WTC11 (cell line): Measurements from ENCODE around the gene EDAR. TPM values are rescaled to one million over a fixed set of nuclear protein-coding genes. Genes with fewer than 3 reads are reported as not detected.

Experiments
- ATAC-seq: fragments of 200-7000 bp; cut with Tn5 transposase; 2 replicates; pipeline ENCODE4 v1.10.0; 2021; ENCODE audit warnings: mild to moderate bottlenecking, moderate library complexity
- CTCF ChIA-PET: fragments of 300-600 bp; sonication (Branson Sonifier 250); formaldehyde crosslinking; loops from one replicate; lab custom pipeline; 2021; ENCODE audit warnings: antibody characterized with exemption; lab: Charles Lee
- POLR2A ChIA-PET: fragments of 350-600 bp; sonication (Branson Sonifier 250); formaldehyde crosslinking; loops from one replicate; lab custom pipeline; 2021; ENCODE audit warnings: antibody characterized with exemption; lab: Charles Lee
- DNase-seq: peaks from one replicate; pipeline ENCODE4 v3.0.0; 2021; ENCODE audit warnings: low spot score
- H3K27ac Mint-ChIP-seq: 2 replicates; pipeline ENCODE4 v1.8.0; 2021; ENCODE audit warnings: mixed read lengths
- H3K27me3 Mint-ChIP-seq: 2 replicates; pipeline ENCODE4 v1.8.0; 2021; ENCODE audit warnings: low read depth, mild to moderate bottlenecking, moderate library complexity, mixed read lengths
- H3K36me3 Mint-ChIP-seq: 2 replicates; pipeline ENCODE4 v1.8.0; 2021; ENCODE audit warnings: mixed read lengths
- H3K4me1 Mint-ChIP-seq: 2 replicates; pipeline ENCODE4 v1.8.0; 2022; ENCODE audit warnings: mixed read lengths
- H3K4me3 Mint-ChIP-seq: 2 replicates; pipeline ENCODE4 v1.8.0; 2021; ENCODE audit warnings: mild to moderate bottlenecking, moderate library complexity, mixed read lengths
- H3K9me3 Mint-ChIP-seq: 2 replicates; pipeline ENCODE4 v1.8.0; 2021; ENCODE audit warnings: mixed read lengths
- AFF4 ChIP-seq: sonication (generic); formaldehyde crosslinking; IDR thresholded peaks from 2 replicates; pipeline ENCODE4 v1.8.1; 2023; ENCODE audit warnings: mild to moderate bottlenecking, missing genetic modification reagents, borderline replicate concordance
- AR ChIP-seq: fragments of 250-450 bp; sonication (Bioruptor Pico); IDR thresholded peaks from 2 replicates; pipeline ENCODE4 v1.9.0; 2021; ENCODE audit warnings: mild to moderate bottlenecking
- ATF2 ChIP-seq: sonication (generic); formaldehyde crosslinking; IDR thresholded peaks from 2 replicates; pipeline ENCODE4 v1.8.1; 2022; ENCODE audit warnings: low read depth, missing genetic modification reagents, borderline replicate concordance
- CREB1 ChIP-seq: sonication (generic); formaldehyde crosslinking; IDR thresholded peaks from 2 replicates; pipeline ENCODE4 v1.8.0; 2023; ENCODE audit warnings: mild to moderate bottlenecking, missing genetic modification reagents
- E2F1 ChIP-seq: sonication (generic); formaldehyde crosslinking; IDR thresholded peaks from 2 replicates; pipeline ENCODE4 v1.8.0; 2022; ENCODE audit warnings: mild to moderate bottlenecking, missing genetic modification reagents
- ELF4 ChIP-seq: sonication (generic); formaldehyde crosslinking; IDR thresholded peaks from 2 replicates; pipeline ENCODE4 v1.8.1; 2022; ENCODE audit warnings: low read depth, mild to moderate bottlenecking, moderate library complexity, missing genetic modification reagents
- EMX1 ChIP-seq: fragments of 250-450 bp; sonication (Bioruptor Pico); IDR thresholded peaks from 2 replicates; pipeline ENCODE4 v1.8.0; 2021; ENCODE audit warnings: mild to moderate bottlenecking
- ESRRA ChIP-seq: sonication (generic); formaldehyde crosslinking; IDR thresholded peaks from 2 replicates; pipeline ENCODE4 v1.8.1; 2022; ENCODE audit warnings: mild to moderate bottlenecking, missing genetic modification reagents, borderline replicate concordance
- ETV6 ChIP-seq: sonication (generic); formaldehyde crosslinking; IDR thresholded peaks from 2 replicates; pipeline ENCODE4 v1.8.1; 2022; ENCODE audit warnings: mild to moderate bottlenecking, missing genetic modification reagents
- FOXP1 ChIP-seq: sonication (generic); formaldehyde crosslinking; IDR thresholded peaks from 2 replicates; pipeline ENCODE4 v1.8.0; 2022; ENCODE audit warnings: missing genetic modification reagents, mild to moderate bottlenecking, moderate library complexity, borderline replicate concordance
- FOXP4 ChIP-seq: sonication (generic); formaldehyde crosslinking; IDR thresholded peaks from 2 replicates; pipeline ENCODE4 v1.8.0; 2022; ENCODE audit warnings: mild to moderate bottlenecking, missing genetic modification reagents
- GTF2I ChIP-seq: fragments of 250-450 bp; sonication (Bioruptor Pico); conservative IDR thresholded peaks from 2 replicates; pipeline ENCODE4 v1.4.0; 2021; ENCODE audit warnings: mild to moderate bottlenecking
- KAT7 ChIP-seq: sonication (generic); formaldehyde crosslinking; IDR thresholded peaks from 2 replicates; pipeline ENCODE4 v1.8.1; 2023; ENCODE audit warnings: missing genetic modification reagents, mild to moderate bottlenecking, borderline replicate concordance
- NFYB ChIP-seq: sonication (generic); formaldehyde crosslinking; conservative IDR thresholded peaks from 2 replicates; pipeline ENCODE4 v1.8.0; 2022; ENCODE audit warnings: low read depth, missing genetic modification reagents
- NR3C1 ChIP-seq: sonication (generic); formaldehyde crosslinking; conservative IDR thresholded peaks from 2 replicates; pipeline ENCODE4 v1.8.1; 2023; ENCODE audit warnings: low read depth, mild to moderate bottlenecking, missing genetic modification reagents
- SP1 ChIP-seq: sonication (generic); formaldehyde crosslinking; conservative IDR thresholded peaks from 2 replicates; pipeline ENCODE4 v1.8.1; 2022; ENCODE audit warnings: missing genetic modification reagents
- USF2 ChIP-seq: sonication (generic); formaldehyde crosslinking; IDR thresholded peaks from 2 replicates; pipeline ENCODE4 v1.8.1; 2023; ENCODE audit warnings: mild to moderate bottlenecking, missing genetic modification reagents, moderate library complexity
- ZBTB21 ChIP-seq: sonication (generic); formaldehyde crosslinking; IDR thresholded peaks from 2 replicates; pipeline ENCODE4 v1.8.1; 2023; ENCODE audit warnings: mild to moderate bottlenecking, missing genetic modification reagents, borderline replicate concordance
- ZNF121 ChIP-seq: sonication (generic); formaldehyde crosslinking; IDR thresholded peaks from 2 replicates; pipeline ENCODE4 v1.8.0; 2023; ENCODE audit warnings: missing genetic modification reagents
- ZNF423 ChIP-seq: fragments of 250-450 bp; sonication (Bioruptor Pico); IDR thresholded peaks from 2 replicates; pipeline ENCODE4 v2.1.2; 2022; ENCODE audit warnings: mild to moderate bottlenecking, moderate library complexity
- total RNA-seq: library from RNA; stranded (reverse); gene quantifications from 3 replicates; pipeline ENCODE4 v1.2.3, GENCODE V29; 2021

Gene EDAR
- total RNA-seq, 1 experiment from 2014 or later = not detected

- Mint-ChIP-seq H3K4me3 (no peak overlapping the region), H3K9me3 (no peaks in the 10 kb centered on the region), H3K27ac (no peak overlapping the region), H3K4me1 (peaks cover 19% of the 10 kb centered on the region), H3K27me3 (no peaks in the 10 kb centered on the region), H3K36me3 (no peaks in the 10 kb centered on the region)
- DNase-seq (no peak), ATAC-seq (no peak)
- CTCF ChIA-PET = no interaction called here
- POLR2A ChIA-PET = no interaction called here
- TF ChIP-seq EMX1 (CRISPR knock-in tag) = no peak
- TF ChIP-seq KAT7 = no peak
- TF ChIP-seq GTF2I (CRISPR knock-in tag) = no peak
- TF ChIP-seq CREB1 (CRISPR knock-in tag) = no peak
Measured at GRCh38 chr2:108970369-108970768, 18.7 kb downstream of the EDAR start.

- no peaks in the 10 kb centered on the region for H3K27me3 Mint-ChIP-seq
- H3K27ac Mint-ChIP-seq = no peak overlapping the region
- ChIA-PET CTCF (interaction anchor here (1.4 kb wide), 1 partner anchor 32 kb away, joined by 6 read pairs; no protein-coding TSS in a partner anchor), POLR2A (no interaction called here)
- DNase-seq (no peak), ATAC-seq (no peak)
- H3K4me1 Mint-ChIP-seq = peaks cover 19% of the 10 kb centered on the region
- H3K4me3 Mint-ChIP-seq = no peak overlapping the region
- no peaks in the 10 kb centered on the region for H3K36me3 Mint-ChIP-seq
- no peak for TF ChIP-seq NR3C1
- no peak for TF ChIP-seq FOXP4 (CRISPR knock-in tag)
- TF ChIP-seq ATF2 = no peak
- no peak for TF ChIP-seq NFYB (CRISPR knock-in tag)
- TF ChIP-seq E2F1 (CRISPR knock-in tag) = no peak
- no peak for TF ChIP-seq ELF4 (CRISPR knock-in tag)
- no peak for TF ChIP-seq SP1 (CRISPR knock-in tag)
- no peak for TF ChIP-seq AR (CRISPR knock-in tag)
- no peaks in the 10 kb centered on the region for H3K9me3 Mint-ChIP-seq
Measured at GRCh38 chr2:108969856-108970255, 19.2 kb downstream of the EDAR start.

GRCh38 chr2:108968619-108969018, 20.4 kb downstream of the EDAR start:
- H3K9me3 Mint-ChIP-seq = no peaks in the 10 kb centered on the region
- no peaks in the 10 kb centered on the region for H3K27me3 Mint-ChIP-seq
- ChIA-PET CTCF (interaction anchor here (0.5 to 2.1 kb wide), 6 partner anchors 8 to 33 kb away, joined by 3 to 8 read pairs (median 3); no protein-coding TSS in a partner anchor), POLR2A (no interaction called here)
- H3K4me1 Mint-ChIP-seq = peaks cover 29% of the 10 kb centered on the region
- 0 out of 2 replicates have a peak, but pooled peaks have one; percentile 25 for ATAC-seq
- no peak overlapping the region for H3K27ac Mint-ChIP-seq
- no peaks in the 10 kb centered on the region for H3K36me3 Mint-ChIP-seq
- H3K4me3 Mint-ChIP-seq = no peak overlapping the region
- DNase-seq = no peak
- TF ChIP-seq FOXP1 (CRISPR knock-in tag) (no peak), ESRRA (no peak), SP1 (CRISPR knock-in tag) (no peak), EMX1 (CRISPR knock-in tag) (no peak), ZNF121 (CRISPR knock-in tag) (no peak), USF2 (CRISPR knock-in tag) (no peak), ELF4 (CRISPR knock-in tag) (no peak), ZBTB21 (CRISPR knock-in tag) (no peak), ETV6 (CRISPR knock-in tag) (no peak), AFF4 (no peak), ZNF423 (CRISPR knock-in tag) (no peak)
